Measurements from ENCODE around the gene CIT. TPM values are rescaled to one million over a fixed set of nuclear protein-coding genes. Genes with fewer than 3 reads are reported as not detected.

The CIT gene
- total and polyA plus RNA-seq, 10 of the 15 experiments (the other 5 are each of a cell fraction or from before 2014, with no cell fraction given), result 1.0 to 38.2 (median 14.9) TPM

DNA sequence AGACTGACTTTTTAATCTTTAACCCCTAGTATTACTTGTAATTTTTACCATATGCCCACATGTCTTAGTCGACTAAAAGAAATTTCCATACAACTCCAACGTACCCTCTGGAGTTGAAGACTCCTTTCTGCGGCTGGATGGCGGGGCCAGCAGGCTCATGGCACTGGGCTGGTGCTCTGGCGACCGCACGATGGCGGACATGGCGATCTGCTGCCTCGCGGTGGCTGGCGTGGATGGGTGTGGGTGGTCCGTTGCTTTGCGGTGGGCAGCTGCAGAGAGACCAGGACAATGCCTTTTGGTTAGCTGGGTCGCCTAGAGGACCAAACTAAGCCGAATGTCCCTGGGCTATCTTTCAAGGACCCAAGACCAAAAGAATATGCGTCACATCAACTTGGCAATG lies 159.0 kb downstream of the CIT start:
- no TSS peak for BruUV-seq (replicated peaks)
- H3K79me2 ChIP-seq (ENCODE audit: control insufficient read depth, insufficient read depth, low read length), result no peaks in the 10 kb centered on the region
- ChIA-PET POLR2A (interaction anchor here (0.6 kb wide), 1 partner anchor 64 kb away, joined by 3 read pairs; no protein-coding TSS in a partner anchor), SMC1A (ENCODE audit: uncharacterized antibody, unreplicated experiment) (interaction anchor here (0.6 to 1.0 kb wide), 2 partner anchors 10 to 42 kb away, joined by 3 read pairs; no protein-coding TSS in a partner anchor), CTCF (interaction anchor here (0.7 kb wide), 1 partner anchor 9 kb away, joined by 3 read pairs; no protein-coding TSS in a partner anchor), RAD21 (ENCODE audit: unreplicated experiment) (no interaction called here)
- H3K27ac ChIP-seq (ENCODE audit: control insufficient read depth, insufficient read depth), result no peak overlapping the region
- peaks cover 10 to 19% of the 10 kb centered on the region in 2 experiments; a peak in 3 of 4 replicates for H3K36me3 ChIP-seq (ENCODE audit: control insufficient read depth in 2 of 2, insufficient read depth in 2 of 2, low read length in 1 of 2)
- H3K4me2 ChIP-seq (ENCODE audit: control insufficient read depth, insufficient read depth), result no peak overlapping the region
- H3K9me3 ChIP-seq (replicated peaks; ENCODE audit: control insufficient read depth, insufficient read depth, low read length), result no peaks in the 10 kb centered on the region
- H3K9ac ChIP-seq (ENCODE audit: control insufficient read depth, insufficient read depth, low read length), result no peak overlapping the region
- ATAC-seq, result no peak
- no peaks in the 10 kb centered on the region for H3K4me1 ChIP-seq (ENCODE audit: control insufficient read depth, insufficient read depth, low read length)
- 93% methylated on average over 17 of the region's 17 CpGs for WGBS (ENCODE audit: insufficient coverage, insufficient replicate concordance, low lambda C conversion rate, missing lambda C conversion rate)
- FAIRE-seq, result no peak
- no peaks in the 10 kb centered on the region for H4K20me1 ChIP-seq (ENCODE audit: control insufficient read depth, insufficient read depth)
- H2AFZ ChIP-seq (ENCODE audit: control insufficient read depth, low read depth, low read length), result no peak overlapping the region
- in situ Hi-C loops (cut with MboI) (no loop called here), intact Hi-C loops (cut with micrococcal nuclease; ENCODE audit: unreplicated experiment) (no loop called here)
- no peak for DNase-seq (ENCODE audit: low read depth, low spot score)
- no peaks in the 10 kb centered on the region for H3K27me3 ChIP-seq (replicated peaks in 1 of 2; ENCODE audit: control insufficient read depth in 2 of 2, insufficient read depth in 2 of 2, low read length in 1 of 2)
- no peak overlapping the region for H3K4me3 ChIP-seq
- TF ChIP-seq, protein P1, sequence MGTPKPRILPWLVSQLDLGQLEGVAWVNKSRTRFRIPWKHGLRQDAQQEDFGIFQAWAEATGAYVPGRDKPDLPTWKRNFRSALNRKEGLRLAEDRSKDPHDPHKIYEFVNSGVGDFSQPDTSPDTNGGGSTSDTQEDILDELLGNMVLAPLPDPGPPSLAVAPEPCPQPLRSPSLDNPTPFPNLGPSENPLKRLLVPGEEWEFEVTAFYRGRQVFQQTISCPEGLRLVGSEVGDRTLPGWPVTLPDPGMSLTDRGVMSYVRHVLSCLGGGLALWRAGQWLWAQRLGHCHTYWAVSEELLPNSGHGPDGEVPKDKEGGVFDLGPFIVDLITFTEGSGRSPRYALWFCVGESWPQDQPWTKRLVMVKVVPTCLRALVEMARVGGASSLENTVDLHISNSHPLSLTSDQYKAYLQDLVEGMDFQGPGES (IDR thresholded peaks at IDR 0.05), result no peak
- TF ChIP-seq RUNX3 (IDR thresholded peaks at IDR 0.05; ENCODE audit: low read length) (no peak), RBBP5 (conservative IDR thresholded peaks at IDR 0.05) (no peak), ZNF207 (IDR thresholded peaks at IDR 0.05; ENCODE audit: borderline replicate concordance) (no peak), PAX5 (IDR thresholded peaks at IDR 0.05; ENCODE audit: borderline replicate concordance, low read depth, low read length) (no peak), SREBF2 (IDR thresholded peaks at IDR 0.05; ENCODE audit: low read length) (no peak), FOXK2 (IDR thresholded peaks at IDR 0.05) (no peak), FOS (IDR thresholded peaks at IDR 0.05; ENCODE audit: borderline replicate concordance, extremely low read depth, insufficient read length) (no peak), SMAD1 (IDR thresholded peaks at IDR 0.05; ENCODE audit: low read depth, partially characterized antibody) (no peak), ATF7 (IDR thresholded peaks at IDR 0.05; ENCODE audit: low read depth) (no peak), MEF2A (IDR thresholded peaks at IDR 0.05; ENCODE audit: insufficient read depth, low read depth, low read length) (no peak), IKZF1 (conservative IDR thresholded peaks at IDR 0.05) (no peak), STAT3 (IDR thresholded peaks at IDR 0.05; ENCODE audit: low read depth, low read length) (no peak), HDAC2 (IDR thresholded peaks at IDR 0.05) (no peak), CBFB (IDR thresholded peaks at IDR 0.05; ENCODE audit: low read depth) (no peak)
- TF ChIP-seq, protein P2, sequence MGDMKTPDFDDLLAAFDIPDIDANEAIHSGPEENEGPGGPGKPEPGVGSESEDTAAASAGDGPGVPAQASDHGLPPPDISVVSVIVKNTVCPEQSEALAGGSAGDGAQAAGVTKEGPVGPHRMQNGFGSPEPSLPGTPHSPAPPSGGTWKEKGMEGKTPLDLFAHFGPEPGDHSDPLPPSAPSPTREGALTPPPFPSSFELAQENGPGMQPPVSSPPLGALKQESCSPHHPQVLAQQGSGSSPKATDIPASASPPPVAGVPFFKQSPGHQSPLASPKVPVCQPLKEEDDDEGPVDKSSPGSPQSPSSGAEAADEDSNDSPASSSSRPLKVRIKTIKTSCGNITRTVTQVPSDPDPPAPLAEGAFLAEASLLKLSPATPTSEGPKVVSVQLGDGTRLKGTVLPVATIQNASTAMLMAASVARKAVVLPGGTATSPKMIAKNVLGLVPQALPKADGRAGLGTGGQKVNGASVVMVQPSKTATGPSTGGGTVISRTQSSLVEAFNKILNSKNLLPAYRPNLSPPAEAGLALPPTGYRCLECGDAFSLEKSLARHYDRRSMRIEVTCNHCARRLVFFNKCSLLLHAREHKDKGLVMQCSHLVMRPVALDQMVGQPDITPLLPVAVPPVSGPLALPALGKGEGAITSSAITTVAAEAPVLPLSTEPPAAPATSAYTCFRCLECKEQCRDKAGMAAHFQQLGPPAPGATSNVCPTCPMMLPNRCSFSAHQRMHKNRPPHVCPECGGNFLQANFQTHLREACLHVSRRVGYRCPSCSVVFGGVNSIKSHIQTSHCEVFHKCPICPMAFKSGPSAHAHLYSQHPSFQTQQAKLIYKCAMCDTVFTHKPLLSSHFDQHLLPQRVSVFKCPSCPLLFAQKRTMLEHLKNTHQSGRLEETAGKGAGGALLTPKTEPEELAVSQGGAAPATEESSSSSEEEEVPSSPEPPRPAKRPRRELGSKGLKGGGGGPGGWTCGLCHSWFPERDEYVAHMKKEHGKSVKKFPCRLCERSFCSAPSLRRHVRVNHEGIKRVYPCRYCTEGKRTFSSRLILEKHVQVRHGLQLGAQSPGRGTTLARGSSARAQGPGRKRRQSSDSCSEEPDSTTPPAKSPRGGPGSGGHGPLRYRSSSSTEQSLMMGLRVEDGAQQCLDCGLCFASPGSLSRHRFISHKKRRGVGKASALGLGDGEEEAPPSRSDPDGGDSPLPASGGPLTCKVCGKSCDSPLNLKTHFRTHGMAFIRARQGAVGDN (IDR thresholded peaks at IDR 0.05), result no peak
- TF ChIP-seq, protein P3, sequence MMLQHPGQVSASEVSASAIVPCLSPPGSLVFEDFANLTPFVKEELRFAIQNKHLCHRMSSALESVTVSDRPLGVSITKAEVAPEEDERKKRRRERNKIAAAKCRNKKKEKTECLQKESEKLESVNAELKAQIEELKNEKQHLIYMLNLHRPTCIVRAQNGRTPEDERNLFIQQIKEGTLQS (IDR thresholded peaks at IDR 0.05; ENCODE audit: borderline replicate concordance, extremely low read depth, low read depth, low read length), result no peak
- TF ChIP-seq, protein P4, sequence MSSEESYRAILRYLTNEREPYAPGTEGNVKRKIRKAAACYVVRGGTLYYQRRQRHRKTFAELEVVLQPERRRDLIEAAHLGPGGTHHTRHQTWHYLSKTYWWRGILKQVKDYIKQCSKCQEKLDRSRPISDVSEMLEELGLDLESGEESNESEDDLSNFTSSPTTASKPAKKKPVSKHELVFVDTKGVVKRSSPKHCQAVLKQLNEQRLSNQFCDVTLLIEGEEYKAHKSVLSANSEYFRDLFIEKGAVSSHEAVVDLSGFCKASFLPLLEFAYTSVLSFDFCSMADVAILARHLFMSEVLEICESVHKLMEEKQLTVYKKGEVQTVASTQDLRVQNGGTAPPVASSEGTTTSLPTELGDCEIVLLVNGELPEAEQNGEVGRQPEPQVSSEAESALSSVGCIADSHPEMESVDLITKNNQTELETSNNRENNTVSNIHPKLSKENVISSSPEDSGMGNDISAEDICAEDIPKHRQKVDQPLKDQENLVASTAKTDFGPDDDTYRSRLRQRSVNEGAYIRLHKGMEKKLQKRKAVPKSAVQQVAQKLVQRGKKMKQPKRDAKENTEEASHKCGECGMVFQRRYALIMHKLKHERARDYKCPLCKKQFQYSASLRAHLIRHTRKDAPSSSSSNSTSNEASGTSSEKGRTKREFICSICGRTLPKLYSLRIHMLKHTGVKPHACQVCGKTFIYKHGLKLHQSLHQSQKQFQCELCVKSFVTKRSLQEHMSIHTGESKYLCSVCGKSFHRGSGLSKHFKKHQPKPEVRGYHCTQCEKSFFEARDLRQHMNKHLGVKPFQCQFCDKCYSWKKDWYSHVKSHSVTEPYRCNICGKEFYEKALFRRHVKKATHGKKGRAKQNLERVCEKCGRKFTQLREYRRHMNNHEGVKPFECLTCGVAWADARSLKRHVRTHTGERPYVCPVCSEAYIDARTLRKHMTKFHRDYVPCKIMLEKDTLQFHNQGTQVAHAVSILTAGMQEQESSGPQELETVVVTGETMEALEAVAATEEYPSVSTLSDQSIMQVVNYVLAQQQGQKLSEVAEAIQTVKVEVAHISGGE (CRISPR knock-in tag; IDR thresholded peaks at IDR 0.05), result no peak
